ENCODE measurements around the gene MKLN1. TPM values are rescaled to one million over a fixed set of nuclear protein-coding genes. Genes with fewer than 3 reads are reported as not detected.

Gene MKLN1
- total RNA-seq, 1 experiment from 2014 or later: 90.2 TPM

DNA sequence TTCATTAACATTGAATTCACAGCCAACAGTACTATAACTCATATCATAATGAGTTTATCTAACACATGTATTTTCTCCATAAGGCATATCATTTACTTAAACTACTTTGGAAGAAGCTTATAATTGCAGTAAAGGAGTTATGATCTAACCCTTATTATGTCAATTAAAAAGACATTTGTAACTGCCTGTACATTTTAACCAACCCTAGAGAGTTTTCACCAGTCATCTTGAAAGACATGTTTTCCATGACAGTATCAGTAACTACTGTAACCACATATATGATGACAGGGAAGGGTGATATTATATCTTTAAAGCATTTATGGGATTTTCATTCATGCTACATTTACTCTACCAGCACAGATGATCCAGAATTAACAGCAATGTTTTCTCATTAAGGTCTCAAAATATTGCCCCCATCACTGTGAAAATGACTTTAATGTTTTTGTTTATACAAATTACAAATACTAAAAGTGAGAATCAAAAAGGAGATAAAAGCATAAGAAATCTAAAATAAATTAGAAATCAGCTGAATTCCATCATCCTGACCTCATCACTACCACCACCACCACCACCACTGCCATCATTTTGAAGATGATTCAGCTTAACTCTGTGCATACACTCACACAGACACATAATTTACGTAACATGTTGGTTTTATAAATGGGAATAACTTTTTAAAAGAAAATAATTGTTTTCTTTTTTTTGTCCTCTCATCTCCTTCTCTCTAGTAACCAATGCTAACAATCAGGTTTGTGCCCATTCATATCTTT lies 53.6 kb downstream of the MKLN1 start:
- Histone ChIP-seq H3K4me3 (ENCODE audit: low read depth, low read length, poor library complexity, severe bottlenecking) (no peak overlapping the region), H3K27me3 (replicated peaks; ENCODE audit: insufficient read depth, low read depth, low read length, poor library complexity) (no peaks in the 10 kb centered on the region), H3K9me3 (ENCODE audit: low read depth, low read length, poor library complexity, severe bottlenecking) (no peaks in the 10 kb centered on the region), H3K4me1 (ENCODE audit: insufficient read depth, low read length, poor library complexity, severe bottlenecking) (peaks cover 15% of the 10 kb centered on the region), H3K27ac (ENCODE audit: low read depth, low read length, poor library complexity, severe bottlenecking) (no peak overlapping the region), H3K36me3 (ENCODE audit: insufficient read depth, low read length, poor library complexity, severe bottlenecking) (no peaks in the 10 kb centered on the region)
- no peak for DNase-seq (ENCODE audit: low spot score)
- TF ChIP-seq EZH2 (IDR thresholded peaks at IDR 0.05; ENCODE audit: borderline replicate concordance, low read depth, low read length, poor library complexity, severe bottlenecking): no peak
- TF ChIP-seq, protein P1, sequence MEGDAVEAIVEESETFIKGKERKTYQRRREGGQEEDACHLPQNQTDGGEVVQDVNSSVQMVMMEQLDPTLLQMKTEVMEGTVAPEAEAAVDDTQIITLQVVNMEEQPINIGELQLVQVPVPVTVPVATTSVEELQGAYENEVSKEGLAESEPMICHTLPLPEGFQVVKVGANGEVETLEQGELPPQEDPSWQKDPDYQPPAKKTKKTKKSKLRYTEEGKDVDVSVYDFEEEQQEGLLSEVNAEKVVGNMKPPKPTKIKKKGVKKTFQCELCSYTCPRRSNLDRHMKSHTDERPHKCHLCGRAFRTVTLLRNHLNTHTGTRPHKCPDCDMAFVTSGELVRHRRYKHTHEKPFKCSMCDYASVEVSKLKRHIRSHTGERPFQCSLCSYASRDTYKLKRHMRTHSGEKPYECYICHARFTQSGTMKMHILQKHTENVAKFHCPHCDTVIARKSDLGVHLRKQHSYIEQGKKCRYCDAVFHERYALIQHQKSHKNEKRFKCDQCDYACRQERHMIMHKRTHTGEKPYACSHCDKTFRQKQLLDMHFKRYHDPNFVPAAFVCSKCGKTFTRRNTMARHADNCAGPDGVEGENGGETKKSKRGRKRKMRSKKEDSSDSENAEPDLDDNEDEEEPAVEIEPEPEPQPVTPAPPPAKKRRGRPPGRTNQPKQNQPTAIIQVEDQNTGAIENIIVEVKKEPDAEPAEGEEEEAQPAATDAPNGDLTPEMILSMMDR (conservative IDR thresholded peaks at IDR 0.05; ENCODE audit: low read depth, low read length): no peak
- no TSS peak for BruUV-seq (replicated peaks)
- intact Hi-C loops (cut with micrococcal nuclease; ENCODE audit: unreplicated experiment): no loop called here
- CTCF ChIA-PET: no interaction called here
- POLR2A ChIA-PET (ENCODE audit: low non-redundant PET): no interaction called here

DNA sequence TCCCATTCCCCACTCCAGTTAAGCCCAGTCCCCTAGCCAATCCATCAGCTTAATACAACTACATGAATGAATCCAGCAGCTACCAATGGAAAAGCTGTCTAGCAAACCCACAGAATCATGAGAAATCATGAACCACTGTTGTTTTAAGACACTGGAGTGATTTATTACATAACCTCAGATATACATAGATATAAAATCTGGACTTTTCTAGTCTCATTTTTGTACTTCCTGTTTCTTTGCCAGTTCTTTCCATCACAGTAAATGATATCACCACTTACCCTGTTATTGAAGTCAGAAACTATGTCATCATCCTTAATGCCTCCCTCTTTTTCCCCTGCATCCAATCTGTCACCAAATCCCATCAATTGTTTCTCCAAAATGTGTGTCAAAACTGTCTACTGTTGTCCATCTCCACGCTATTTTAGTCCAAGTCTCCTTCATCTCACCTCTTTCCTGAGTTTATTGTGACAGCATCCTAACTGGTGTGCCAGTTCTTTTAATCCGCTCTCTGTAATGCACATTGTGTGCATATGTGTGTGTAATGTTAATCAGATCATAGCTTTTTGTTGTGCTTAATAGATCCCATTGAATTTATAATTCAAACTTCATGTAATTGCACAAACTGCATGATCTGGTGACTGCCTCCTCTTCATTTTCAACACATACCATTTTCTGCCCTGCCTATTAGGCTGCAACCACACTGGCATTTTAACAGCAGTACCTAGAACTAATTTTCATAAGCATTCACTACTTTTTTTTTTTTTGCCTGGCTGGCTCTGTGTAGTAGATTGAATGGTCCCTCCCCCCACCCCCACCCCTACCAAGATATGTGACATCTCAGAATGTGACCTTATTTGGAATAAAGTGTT lies 56.0 kb downstream of the MKLN1 start:
- DNase-seq (ENCODE audit: low spot score): no peak
- Histone ChIP-seq H3K4me3 (ENCODE audit: low read depth, low read length, poor library complexity, severe bottlenecking) (no peak overlapping the region), H3K27ac (ENCODE audit: low read depth, low read length, poor library complexity, severe bottlenecking) (no peak overlapping the region), H3K36me3 (ENCODE audit: insufficient read depth, low read length, poor library complexity, severe bottlenecking) (no peaks in the 10 kb centered on the region), H3K9me3 (ENCODE audit: low read depth, low read length, poor library complexity, severe bottlenecking) (no peaks in the 10 kb centered on the region), H3K27me3 (replicated peaks; ENCODE audit: insufficient read depth, low read depth, low read length, poor library complexity) (no peaks in the 10 kb centered on the region), H3K4me1 (ENCODE audit: insufficient read depth, low read length, poor library complexity, severe bottlenecking) (peaks cover 15% of the 10 kb centered on the region)
- no peak for TF ChIP-seq EZH2 (IDR thresholded peaks at IDR 0.05; ENCODE audit: borderline replicate concordance, low read depth, low read length, poor library complexity, severe bottlenecking)
- TF ChIP-seq, protein P1 (conservative IDR thresholded peaks at IDR 0.05; ENCODE audit: low read depth, low read length): no peak
- no TSS peak for BruUV-seq (replicated peaks)
- ChIA-PET POLR2A (ENCODE audit: low non-redundant PET) (no interaction called here), CTCF (no interaction called here)
- intact Hi-C loops (cut with micrococcal nuclease; ENCODE audit: unreplicated experiment): no loop called here

DNA sequence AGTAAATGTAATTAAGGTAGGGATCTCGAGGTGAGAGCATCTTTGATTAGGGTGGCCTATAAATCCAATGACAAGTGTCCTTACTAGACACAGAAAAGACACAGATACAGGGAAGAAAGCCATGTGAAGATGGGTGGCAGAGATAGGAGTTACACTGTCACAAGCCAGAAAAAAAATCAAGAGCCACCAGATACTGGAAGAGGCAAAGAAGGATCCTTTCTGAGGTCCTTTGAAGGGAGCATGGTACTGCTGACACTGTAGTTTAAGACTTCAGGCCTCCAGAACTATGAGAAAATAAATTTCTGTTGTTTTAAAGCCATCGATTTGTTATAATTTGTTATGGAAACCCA lies 56.6 kb downstream of the MKLN1 start:
- no peak overlapping the region for H3K27ac ChIP-seq (ENCODE audit: low read depth, low read length, poor library complexity, severe bottlenecking)
- DNase-seq (ENCODE audit: low spot score): no peak
- H3K4me3 ChIP-seq (ENCODE audit: low read depth, low read length, poor library complexity, severe bottlenecking): no peak overlapping the region
- H3K9me3 ChIP-seq (ENCODE audit: low read depth, low read length, poor library complexity, severe bottlenecking): no peaks in the 10 kb centered on the region
- no TSS peak for BruUV-seq (replicated peaks)
- ChIA-PET CTCF (no interaction called here), POLR2A (ENCODE audit: low non-redundant PET) (no interaction called here)
- no peak for TF ChIP-seq EZH2 (IDR thresholded peaks at IDR 0.05; ENCODE audit: borderline replicate concordance, low read depth, low read length, poor library complexity, severe bottlenecking)
- TF ChIP-seq, protein P1 (conservative IDR thresholded peaks at IDR 0.05; ENCODE audit: low read depth, low read length): no peak
- H3K4me1 ChIP-seq (ENCODE audit: insufficient read depth, low read length, poor library complexity, severe bottlenecking): peaks cover 15% of the 10 kb centered on the region
- H3K36me3 ChIP-seq (ENCODE audit: insufficient read depth, low read length, poor library complexity, severe bottlenecking): no peaks in the 10 kb centered on the region
- H3K27me3 ChIP-seq (replicated peaks; ENCODE audit: insufficient read depth, low read depth, low read length, poor library complexity): no peaks in the 10 kb centered on the region
- intact Hi-C loops (cut with micrococcal nuclease; ENCODE audit: unreplicated experiment): no loop called here
